ENCODE measurements around the gene ZNF630. TPM values are rescaled to one million over a fixed set of nuclear protein-coding genes. Genes with fewer than 3 reads are reported as not detected.
"Not testable (repeated sequence)": the region's sequence is repeated elsewhere in the genome, so short reads cannot be mapped to it uniquely, and the experiment has no call there.

ZNF630 gene
- 2.0 TPM in 2 replicates for total RNA-seq

DNA sequence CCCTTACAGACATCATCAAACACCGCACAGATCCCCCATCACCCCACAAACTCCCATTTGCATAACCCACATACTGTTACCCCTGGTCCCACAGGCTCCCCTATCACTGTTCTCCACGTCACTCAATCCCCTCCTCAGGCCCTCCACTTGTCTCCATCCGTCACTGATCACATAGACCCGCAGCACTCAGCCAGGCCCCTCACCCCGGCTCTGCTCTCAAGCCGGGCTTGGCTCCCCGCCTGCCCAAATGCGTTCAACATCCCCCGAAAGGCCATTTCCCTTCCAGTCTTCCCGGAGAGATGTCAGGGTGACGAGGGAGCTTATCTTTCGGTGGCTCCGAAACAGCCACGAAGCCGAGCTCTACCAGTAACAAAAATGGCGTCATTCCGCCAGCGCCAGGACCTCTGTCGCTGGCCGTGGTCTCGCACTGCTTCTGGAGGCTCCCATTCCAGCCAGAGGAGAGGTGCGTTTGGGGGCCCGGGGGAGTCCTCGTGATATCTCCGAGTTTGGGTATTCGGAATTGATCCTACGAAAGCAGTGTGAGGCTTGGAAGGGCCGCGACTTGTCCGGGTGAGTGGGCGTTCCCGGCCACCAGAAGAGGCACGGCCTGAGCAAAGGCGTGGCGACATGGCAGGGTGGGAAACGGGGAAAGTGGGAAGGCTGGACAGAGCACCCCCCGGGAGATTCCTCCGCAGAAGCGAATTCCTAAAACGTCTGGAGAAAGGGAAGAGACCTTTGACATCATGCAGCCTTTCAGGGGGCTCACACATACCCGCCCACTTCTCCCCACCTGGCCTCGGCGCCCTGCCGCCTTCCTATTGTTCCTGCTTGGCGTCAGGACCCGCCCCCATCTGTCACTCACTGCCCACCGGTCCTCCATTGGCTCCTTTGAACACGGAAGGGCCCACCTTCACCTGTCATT, at the start of gene ZNF630:
Gene ZNF630, minus strand, starts transcription at position 577 of the 922 bp plus-strand sequence. CDS start 4,754 bp downstream, outside the sequence.
- DNase-seq (ENCODE audit: extremely low read depth, low read depth, low spot score), result no peak

DNA sequence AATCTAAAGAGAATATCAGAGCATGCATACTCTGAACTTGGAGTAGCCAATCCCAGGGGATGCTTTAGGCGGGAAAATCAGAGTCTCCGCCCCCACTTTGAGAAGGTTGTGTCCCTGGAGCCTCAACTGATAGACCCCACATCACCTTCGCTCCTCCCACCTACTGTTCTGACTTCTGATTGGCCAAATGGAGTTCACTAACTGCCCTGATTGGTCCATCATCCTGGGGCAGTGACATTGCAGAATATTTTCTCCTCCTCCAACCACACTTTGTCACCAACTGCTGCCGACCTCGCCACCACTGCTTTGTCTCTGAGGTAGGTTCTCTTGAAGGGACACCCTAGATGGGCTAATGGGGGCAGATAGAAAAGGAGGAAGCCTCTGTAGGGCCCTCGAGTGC, 36.3 kb upstream of the ZNF630 start:
- no peak for DNase-seq (ENCODE audit: extremely low read depth, low read depth, low spot score)

DNA sequence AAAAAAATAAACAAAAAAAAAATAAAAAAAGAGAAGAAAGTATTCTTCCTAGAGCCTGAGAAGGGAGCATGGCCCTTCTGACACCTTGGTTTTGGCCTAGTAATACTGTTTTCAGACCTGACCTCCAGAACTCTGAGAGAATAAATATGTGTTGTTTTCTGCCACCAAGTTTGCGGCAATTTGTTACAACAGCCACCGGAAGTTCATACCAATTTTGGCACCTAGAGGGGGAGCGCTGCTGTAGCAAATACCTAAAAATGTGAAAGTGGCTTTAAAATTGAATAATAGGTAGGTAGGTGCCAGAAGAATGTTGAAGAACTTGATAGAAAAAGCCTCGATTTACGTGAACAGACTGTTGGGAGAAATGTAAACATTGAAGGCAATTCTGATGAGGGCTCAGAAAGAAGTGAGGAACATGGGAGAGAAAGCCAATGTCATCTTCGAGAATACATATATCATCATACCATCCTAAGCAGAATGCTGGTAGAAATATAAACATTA, 31.5 kb upstream of the ZNF630 start:
- no peak for DNase-seq (ENCODE audit: extremely low read depth, low read depth, low spot score)

DNA sequence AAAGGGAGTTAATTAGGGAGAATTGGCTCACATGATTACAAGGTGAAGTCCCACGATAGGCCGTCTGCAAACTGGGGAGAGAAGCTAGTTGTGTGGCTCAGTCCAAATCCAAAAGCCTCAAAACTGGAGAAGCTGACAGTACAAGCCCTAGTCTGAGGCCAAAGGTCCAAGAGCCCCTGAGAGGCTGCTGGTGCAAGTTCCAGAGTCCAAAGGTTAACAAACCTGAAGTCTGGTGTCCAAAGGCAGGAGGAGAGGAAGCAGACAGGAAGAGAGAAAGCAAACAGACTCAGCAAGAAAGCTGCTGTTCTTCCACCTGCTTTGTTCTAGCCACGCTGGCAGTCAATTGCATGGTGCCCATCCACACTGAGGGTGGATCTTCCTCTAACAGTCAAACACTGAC, 30.0 kb upstream of the ZNF630 start:
- DNase-seq (ENCODE audit: extremely low read depth, low read depth, low spot score), result no peak

DNA sequence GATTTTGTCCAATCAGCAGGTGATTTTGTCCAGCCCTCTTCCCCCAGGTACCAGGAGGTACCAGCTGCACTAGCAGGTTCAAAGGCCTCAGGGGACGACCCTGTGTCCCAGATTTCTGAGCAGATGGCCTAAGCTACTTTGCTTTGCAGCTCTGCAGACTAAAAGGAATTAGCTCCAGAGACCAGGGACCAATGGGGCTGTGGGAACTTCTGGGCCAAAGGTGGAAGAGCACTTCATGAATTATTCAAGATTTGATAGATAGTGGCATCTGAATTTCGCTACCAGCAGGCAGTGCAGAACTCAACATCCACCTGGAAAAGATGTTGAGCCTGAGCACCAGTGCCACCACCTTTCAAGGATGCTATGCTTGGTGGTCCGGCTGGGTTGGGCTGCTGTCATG, 21.1 kb upstream of the ZNF630 start:
- DNase-seq (ENCODE audit: extremely low read depth, low read depth, low spot score), result not testable (repeated sequence)

DNA sequence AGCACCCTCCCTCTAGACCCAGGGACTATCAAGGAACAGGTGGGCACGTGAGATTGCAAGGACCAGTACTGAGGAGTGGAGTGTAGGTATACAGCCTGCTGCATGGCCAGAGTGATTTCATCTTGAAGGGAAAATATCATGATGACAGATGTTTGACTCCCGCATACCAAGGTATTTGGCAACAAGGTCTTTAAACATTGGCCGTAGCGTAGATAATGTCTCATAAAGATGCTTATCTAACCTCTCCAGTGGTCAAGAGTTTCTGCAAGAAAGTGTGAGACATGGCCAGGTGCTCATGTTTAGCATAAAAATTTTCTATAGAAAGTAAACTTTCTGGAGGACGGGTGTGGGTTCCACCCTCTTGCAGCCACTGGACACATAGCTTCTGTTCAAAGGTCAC, 18.7 kb upstream of the ZNF630 start:
- DNase-seq (ENCODE audit: extremely low read depth, low read depth, low spot score), result no peak

DNA sequence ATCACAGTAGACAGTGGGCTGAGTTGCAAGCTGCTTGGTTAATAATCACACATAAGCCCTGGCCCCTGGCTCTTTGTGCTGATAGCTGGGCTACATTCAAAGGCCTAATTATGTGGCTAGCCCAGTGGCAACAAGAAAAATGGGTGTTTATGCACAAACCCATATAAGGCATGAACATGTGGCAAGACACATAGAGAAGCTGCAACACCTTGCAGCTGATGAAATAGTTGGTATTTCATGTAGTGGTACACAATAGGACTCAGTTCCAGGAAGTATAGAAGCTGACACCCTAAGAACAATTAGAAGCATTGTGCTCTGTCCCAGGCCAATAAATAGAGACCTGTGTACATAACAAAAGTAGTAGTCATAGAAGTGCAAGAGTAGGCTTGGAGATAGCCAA, 14.6 kb upstream of the ZNF630 start:
- DNase-seq (ENCODE audit: extremely low read depth, low read depth, low spot score), result no peak

DNA sequence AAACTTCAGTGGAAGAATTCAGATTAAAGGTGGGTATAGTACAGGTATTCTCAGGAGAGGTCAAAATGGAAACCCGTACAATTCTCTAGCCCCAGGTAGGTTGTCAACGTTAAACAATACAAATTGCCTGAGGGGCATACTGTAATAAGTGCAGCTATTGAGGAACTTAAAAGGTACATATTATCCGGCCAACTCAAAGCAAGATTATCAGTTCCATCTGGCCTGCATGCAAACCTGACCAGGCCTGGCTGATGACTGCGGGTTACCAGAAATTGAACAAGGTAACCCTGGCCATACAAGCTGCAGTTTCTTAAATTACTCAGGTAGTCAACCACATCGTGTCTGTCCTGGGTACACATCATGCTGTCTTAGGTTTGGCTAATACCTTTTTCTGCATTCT, 12.3 kb upstream of the ZNF630 start:
- DNase-seq (ENCODE audit: extremely low read depth, low read depth, low spot score), result no peak

DNA sequence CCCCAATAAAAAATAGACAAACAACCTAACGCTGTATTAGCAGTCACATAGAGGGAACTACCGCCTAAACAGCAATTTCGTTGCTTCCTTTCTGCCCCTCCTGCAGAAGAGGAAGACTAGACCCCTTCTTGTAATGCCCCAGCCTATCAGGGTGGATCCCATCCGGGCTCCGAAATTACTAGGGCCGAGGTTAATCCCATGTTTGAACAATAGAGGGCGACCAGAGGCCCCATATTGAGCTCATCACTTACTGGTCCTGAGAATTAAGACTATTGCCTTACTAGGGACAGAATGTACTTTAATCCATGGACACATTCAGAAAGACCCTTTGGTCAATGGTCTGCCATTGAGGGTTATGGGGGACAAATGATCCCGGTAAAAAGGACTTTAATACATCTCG, 11.8 kb upstream of the ZNF630 start:
- no peak for DNase-seq (ENCODE audit: extremely low read depth, low read depth, low spot score)

DNA sequence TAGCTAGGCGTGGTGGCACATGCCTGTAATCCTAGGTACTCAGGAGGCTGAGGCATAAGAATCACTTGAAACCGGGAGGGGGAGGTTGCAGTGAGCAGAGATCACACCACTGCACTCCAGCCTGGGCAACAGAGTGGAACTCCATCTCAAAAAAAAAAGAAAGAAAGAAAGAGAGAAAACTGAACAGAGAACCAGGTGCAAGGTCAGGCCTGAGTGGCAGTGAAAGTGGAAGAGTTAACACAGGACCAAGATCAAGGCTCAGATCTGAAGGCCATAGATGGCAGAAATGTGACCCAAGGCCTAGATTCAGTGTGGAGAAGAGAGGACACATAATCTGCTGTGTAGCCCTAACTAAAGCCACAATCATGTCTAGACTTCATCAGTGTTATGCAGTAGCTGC, 4.9 kb upstream of the ZNF630 start:
- no peak for DNase-seq (ENCODE audit: extremely low read depth, low read depth, low spot score)

DNA sequence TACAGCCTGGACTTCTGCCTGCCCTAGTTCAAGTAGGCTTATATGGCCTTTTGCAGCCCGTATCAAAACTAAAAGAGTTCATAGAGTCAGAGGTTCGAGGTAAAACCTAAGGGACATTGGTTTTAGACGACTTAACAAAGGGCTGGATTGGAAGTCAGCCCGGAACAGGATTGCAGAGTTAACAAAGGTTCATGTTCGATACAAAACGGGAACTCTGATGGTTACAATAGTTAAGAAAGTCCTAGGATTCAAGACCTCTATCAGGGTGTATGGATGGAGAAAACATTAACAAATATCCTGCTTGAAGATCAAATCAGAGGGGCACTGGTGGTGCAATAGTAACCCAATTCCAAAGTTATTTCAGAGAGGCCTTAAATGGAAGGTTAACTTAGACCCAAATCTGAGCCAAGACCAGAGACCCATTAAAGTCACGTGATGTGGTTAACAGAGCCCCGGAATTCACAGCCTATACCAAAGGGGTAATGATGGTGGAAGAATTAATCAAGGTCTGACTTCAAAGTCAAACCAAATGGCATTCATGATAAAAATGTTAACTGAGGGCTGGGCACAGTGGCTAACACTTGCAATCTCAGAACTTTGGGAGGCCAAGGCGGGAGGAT, 656 bp upstream of the ZNF630 start:
- no peak for DNase-seq (ENCODE audit: extremely low read depth, low read depth, low spot score)

DNA sequence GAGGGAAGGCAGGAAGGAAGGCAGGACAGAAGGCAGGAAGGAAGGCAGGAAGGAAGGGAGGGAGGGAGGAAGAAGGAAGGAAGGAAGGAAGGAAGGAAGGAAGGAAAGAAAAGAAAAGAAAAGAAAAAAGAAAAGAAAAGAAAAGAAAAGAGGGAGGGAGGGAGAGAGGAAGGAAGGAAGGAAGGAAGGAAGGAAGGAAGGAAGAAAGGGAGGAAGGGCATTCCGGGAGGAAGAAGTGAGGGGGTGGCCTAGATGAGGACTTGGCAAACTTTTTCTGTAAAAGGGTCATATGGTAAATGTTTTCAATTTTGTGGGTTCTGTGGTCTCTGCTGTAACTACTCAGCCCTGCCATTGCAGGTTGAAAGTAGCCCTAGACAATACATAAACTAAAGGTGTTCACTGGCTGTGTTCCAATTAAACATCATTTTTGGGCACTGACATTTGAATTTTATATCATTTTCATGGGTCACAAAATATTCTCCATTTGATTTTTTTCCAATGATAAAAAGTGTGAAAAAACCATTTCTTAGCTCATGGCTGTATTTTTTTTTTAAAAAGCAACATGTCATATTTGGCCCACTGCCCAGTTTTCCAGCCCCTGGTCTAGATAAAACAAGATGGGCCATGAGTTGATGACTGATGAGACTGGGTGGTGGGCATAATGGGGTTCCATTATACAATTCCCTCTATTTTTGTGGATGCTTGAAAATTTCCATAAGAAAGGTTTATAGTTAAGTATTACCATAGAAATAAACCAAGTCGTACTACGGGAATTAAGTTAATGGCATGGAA, 3.1 kb downstream of the ZNF630 start:
- no peak for DNase-seq (ENCODE audit: extremely low read depth, low read depth, low spot score)

DNA sequence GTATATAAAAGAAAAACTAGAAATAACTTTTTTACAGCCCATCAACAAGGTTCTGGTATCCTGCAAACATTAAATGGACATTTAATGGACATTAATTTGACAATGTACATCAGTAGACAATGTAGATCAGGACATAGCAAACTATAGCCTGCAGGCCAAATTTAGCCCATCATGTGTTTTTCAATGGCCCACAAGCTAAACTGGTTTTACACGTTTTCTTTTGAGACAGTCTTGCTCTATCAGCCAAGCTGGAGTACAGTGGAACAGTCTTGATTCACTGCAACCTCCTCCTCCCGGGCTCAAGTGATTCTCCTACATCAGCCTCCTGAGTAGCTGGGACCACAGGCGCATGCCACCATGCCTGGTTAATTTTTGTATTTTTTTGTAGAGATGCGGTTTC, 7.2 kb downstream of the ZNF630 start:
- no peak for DNase-seq (ENCODE audit: extremely low read depth, low read depth, low spot score)

DNA sequence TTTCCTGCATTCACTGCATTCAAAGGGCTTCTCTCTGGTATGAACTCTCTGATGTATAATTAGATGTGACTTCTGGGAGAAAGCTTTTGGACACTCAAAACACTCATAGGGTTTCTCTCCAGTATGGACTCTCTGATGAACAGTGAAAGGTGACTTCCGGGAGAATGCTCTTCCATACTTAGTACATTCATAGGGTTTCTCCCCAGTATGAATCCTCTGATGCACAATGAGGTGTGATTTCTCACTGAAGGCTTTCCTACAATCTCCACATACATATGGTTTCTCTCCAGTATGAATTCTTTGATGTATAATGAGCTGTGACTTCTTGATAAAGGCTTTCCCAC, 12.2 kb downstream of the ZNF630 start:
- no peak for DNase-seq (ENCODE audit: extremely low read depth, low read depth, low spot score)

DNA sequence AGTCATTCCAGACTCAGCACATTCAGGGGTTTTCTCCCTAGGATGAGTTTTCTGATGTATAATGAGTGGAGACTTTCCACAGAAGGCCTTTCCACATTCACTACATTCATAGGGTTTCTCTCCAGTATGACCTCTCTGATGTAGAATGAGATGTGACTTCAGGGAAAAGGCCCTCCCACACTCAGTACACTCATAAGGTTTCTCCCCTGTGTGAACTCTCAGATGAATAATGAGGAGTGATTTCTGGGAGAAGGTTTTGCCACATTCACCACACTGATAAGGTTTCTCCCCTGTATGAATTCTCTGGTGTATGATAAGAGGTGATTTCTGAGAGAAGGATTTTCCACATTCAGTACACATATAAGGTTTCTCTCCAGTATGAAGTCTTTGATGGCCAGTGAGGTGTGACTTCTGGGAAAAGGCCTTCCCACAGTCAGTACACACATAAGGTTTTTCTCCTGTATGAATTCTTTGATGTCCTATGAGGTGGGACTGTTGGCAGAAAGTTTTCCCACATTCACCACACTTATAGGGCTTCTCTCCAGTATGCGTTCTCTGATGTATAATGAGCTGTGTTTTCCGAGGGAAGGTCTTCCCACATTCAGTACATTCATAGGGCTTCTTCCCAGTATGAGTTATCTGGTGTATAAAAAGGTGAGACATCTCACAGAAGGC, 12.7 kb downstream of the ZNF630 start:
- DNase-seq (ENCODE audit: extremely low read depth, low read depth, low spot score), result no peak

DNA sequence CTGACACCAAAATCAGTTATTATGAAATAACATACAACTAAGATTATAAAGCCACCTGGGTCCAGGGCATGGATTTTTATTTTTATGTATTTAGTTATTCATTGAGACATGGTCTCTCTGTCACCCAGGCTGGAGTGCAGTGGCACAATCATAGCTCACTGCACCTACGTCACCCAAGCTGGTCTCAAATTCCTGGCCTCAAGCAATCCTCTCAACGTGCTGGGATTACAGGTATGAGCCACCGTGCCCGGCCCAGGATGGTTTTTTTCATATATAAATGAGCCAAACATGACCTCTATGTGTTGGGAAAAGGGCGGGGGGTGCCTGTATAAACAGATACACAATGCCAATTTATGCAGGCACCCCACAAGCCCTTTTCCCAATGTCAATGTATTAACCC, 24.6 kb downstream of the ZNF630 start:
- no peak for DNase-seq (ENCODE audit: extremely low read depth, low read depth, low spot score)

DNA sequence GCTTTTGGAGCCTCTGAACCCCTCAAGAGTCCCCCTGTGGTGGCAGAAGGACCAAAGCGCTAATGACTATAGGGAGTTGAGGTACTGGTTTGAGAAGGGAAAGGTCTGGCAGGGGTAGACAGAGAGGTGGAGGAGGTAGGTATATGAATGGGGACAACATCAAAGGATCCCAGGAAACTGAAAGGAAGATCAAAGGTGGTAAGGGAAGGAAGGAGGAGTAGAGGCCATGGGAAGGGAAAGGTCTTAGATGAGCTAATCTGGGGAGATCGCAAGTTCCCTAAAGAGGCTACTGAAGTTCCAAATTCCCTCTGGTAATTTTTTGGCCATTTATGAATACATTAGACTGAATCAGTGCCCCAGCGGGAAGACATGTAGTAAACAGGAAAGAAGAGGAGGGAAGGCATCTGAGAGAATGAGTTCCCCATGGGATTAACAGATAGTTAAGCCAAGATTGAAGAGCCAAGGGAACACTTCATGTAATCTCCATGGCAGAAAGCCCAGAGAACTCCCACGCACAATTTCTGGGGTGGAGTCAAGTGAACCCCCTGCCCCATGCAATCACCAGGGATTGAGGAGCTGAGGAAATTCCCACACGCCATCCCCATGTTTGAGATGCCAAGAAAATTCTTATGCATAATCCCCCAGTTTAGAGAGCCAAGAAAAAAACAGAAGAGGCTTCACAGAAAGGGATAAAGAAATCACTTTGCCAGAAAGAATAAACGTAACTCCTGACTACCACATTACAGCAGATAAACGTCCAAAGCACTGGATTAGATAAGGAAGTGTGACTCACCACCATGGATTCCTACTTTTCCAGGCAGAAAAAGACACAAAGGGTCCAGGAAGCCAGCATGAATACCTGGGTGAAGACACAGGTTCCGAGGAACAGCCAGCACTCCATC, 25.8 kb downstream of the ZNF630 start:
- DNase-seq (ENCODE audit: extremely low read depth, low read depth, low spot score), result peak; percentile 41

DNA sequence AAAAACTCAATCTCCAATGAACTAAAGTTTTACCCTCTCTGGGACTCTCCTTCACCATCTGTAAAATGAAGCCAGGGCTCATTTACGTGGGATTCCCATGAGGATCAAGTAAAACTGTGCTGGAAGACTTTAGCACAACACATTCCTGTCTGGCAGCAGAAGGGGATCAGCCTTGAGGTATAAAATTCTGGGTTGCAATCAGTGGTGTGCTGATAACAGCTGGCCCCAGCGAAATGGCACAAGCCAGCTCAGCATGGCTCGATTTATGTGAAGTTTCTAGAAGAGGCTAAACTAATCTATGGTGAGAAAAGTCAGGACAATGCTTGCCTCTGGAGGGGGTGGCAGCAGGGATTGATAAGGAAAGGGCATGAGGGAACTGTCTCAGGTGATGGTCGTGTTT, 28.4 kb downstream of the ZNF630 start:
- DNase-seq (ENCODE audit: extremely low read depth, low read depth, low spot score), result no peak

DNA sequence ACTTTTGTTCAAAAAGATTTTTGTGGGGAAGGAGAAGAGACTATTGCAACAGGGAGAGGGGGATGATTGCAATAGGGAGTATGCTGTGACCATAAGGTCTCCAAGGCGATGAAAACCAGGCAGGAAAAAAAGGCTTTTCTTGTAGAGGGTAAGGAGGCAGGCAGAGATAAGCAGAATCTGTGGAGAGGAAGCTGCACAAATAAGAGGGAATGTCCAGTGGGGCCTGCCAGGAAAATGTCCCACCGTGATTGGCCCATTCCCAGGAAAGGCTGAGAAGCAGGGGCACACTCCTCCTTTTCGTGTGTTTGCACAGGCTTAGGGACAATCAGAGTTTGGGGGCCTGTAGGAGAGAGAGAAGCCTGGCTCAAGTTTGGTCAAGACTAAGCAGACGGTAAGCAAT, 35.5 kb downstream of the ZNF630 start:
- no peak for DNase-seq (ENCODE audit: extremely low read depth, low read depth, low spot score)

DNA sequence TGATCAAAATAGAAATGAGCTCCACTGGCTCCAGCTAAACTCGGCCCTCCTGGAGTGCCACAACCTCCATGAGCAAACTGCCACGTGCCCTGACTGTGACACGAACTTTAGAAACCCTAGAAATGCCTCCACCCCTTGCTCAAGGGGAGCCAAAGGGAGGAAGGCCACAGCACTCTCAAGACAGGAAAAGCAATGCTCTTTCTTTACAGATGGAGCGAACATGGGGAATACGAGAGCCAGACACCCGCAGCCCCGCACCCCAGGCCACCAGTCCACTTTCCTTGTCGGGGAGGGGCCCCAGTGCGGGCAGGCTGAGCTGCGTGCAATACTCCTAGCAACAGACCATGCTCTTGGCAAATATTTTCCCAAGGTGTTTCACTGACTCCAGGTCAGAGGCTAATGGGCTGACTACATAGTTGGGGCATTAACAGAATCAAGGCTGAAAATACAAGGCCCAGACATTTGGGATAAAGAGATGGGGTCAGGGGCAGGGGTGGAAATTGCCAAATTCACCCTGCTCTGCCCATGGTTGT, 40.7 kb downstream of the ZNF630 start:
- DNase-seq (ENCODE audit: extremely low read depth, low read depth, low spot score), result not testable (repeated sequence)
